Amniotic epithelial cell (primary cell): ENCODE data around the gene CACHD1.
A peak's percentile ranks its signal among the peaks of the same experiment; 100 is the strongest.

Experiments
- DNase-seq: peaks from one replicate; pipeline ENCODE4 v3.0.0-alpha.2; 2010; ENCODE audit warnings: low read depth

Gene CACHD1

DNA sequence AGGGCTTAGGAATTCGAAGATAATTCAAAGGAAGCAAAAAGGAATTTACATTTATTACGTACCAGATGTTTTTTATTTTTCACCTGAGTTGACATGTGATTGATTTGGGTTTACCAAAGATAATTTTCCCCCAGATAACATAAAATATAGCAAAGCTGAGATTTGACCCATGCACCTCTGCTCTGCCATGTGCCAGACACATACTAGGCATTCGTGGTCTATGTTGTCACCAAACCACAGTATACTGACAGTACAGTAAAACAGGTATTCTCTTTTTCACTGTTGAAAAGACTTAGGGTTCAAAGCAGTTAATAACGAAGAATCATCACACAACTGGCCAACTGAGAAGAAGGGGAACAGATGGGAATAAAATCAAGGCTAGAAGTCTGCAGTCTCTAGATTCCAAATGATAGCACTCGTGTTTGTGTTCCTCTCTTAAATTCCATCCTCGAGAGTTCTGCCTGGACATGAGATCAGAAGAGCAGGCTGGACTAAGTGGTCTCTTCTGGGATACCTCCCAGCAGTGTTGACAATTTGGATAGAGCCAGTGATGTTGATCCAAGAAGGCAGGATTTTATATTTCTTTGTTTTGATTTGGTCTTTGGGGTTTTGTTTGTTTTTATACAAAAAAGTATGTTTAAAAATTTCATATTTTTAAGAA is 189.7 kb downstream of the CACHD1 start:
- DNase-seq: no peak

DNA sequence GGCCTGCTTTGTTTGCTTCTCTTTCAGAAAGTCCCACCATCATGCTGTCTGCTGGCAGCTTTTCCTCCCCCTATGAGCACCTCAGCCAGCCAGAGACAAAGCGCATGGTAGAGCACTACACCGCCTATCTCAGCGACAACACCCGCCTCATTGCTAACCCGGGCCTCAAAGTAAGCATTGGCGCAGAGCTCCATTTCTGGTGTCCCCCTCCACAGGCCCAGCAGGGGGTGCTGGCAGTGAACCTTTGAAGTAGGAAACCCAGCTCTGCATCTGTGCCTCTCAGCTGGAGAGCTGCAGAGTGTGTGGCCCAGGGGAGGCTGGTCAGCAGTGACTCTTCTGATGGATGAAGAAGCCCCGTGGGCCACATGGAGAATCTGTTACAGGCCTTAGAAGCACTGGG is 193.7 kb downstream of the CACHD1 start:
- peak; percentile 12 for DNase-seq

DNA sequence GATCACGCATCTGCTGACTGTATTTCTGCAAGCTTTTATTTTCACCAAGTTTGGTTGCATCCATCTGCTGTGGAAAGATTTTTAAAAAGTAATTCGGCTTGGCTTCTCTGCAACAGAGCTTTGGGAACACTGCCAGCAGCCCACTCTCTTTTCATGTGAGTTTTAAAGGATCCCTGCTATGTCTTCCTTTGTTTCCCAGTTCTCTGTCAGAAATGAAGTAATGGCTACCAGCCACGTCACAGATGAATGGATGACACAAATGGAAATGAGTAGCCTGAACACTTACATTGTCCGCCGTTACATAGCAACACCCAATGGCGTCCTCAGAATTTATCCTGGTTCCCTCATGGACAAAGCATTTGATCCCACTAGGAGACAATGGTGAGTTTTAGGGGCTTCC is 194.4 kb downstream of the CACHD1 start:
- no peak for DNase-seq

DNA sequence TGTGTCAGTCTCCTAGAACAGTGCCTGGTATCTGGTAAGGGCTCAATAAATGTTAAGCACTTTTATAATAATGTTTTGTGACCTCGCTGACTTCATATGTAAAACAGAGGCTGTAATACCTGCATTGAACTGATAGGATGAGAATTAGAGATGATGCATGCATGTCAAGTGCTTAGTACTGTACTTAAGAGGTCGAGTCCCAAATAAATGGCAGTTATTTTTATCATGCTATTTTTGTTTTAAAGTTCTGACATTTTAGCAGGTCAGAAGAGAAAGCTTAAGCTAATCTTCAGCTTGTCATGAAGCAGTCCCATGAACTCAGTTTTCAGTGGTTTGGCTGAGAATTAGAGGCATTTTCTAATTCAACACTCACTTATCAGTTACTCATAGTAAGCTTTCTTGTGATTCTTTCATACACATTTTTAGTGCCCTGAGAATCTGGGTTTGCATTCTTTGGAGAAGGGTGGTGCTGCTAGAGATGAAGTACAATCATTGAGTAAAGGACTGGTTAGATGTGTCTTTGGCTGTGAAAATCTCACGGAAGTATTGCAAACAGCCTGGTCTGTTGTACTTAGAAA is 199.3 kb downstream of the CACHD1 start:
- peak; percentile 40 for DNase-seq

DNA sequence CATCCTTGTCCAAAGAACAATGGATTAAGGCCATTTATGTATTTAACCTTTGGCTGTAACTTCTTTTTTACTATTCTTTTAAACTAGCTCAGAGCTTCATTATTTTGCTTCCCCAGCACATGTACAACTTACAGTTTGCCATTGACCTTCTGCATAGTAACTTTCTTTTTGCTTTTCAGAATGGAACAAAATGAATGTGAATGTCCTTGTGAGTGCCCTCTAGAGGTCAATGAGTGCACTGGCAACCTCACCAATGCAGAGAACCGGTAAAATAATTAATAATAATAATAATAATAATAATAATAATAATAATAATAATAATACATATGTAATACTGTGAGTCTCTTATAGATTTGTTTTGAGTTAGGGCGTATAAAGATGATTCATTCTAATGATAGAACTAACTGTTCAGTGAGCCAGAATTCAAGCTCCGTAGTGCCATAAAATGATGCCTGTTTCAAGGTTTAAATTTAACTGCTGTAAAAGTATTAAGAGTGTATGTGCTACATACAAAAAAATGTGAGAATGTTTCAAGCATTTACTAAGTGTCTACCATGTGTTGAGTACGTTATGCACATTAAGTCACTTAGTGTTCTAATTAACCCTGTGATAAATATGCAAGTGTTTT is 205.9 kb downstream of the CACHD1 start:
- DNase-seq: peak; percentile 21

DNA sequence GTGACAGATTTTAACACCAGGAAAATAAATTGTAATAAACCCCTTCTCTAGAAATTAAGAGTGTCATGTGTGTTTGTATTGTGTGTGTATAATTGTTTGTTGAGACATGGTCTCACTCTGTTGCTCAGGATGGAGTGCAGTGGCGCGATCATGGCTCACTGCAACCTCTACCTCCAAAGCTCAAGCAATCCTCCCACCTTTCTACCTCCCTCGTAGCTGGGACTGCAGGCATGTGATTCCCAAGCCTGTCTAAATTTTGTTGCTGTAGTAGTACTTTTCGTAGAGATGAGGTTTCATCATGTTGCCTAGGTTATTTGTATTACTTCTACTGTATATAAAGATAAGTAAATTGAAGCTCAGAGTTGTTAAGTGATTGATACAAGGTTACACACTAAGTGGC is 206.5 kb downstream of the CACHD1 start:
- no peak for DNase-seq

DNA sequence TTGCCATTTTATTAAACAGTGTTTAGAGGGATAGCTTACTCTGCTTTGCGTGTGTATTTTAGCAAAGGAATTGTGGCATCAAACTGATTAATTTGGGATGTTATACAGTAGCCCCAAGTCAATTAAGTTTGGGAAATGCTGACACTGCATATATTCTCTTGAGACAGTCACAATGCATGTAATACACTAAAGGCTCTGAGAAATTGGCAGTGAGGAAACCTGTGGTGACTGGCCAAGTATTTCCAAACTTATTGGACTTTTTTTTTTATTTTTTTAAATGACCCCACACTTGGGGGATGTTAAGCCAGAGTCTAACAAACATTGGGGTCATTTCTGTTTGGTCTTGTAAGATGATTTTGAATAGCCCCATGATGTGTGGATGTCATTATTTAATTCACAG is 207.6 kb downstream of the CACHD1 start:
- no peak for DNase-seq

DNA sequence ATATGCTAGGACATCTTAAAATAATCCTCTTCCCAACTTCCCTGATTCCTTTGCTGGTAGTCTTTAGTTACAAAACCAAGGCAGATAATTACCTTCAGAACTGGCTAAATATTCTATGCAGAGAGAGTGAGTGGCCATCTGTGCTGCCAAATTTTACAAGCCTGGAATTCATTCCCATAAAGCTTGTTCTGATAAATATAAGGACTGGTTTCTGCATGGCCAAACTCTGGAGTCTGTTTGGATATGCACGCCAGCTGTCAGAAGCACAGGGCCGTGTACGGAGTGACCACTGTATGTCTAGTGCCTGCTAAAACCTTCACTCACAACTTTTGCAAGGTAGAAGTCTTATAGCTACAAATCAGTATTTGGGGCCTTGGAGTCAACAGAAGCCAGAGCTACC is 208.4 kb downstream of the CACHD1 start:
- DNase-seq: no peak

DNA sequence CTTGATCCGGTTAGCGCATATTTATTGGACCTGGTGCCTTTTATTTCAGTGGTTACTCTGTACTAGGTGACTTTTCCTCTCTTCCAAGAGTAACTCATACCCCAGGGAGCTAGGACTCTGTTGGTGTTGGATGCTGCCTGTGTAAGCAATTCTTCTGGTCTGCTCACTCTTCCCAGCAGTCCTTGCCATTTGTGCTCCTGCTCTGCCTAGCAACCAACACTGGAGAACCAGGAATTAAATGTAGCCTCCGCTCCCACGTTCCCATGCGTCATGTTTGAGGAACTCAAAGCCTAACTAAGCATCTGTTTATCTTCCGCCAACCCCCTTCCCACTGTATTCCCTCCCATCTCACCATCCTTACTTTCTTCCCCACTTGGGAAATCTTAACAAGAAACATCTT is 209.2 kb downstream of the CACHD1 start:
- peak; percentile 71 for DNase-seq

DNA sequence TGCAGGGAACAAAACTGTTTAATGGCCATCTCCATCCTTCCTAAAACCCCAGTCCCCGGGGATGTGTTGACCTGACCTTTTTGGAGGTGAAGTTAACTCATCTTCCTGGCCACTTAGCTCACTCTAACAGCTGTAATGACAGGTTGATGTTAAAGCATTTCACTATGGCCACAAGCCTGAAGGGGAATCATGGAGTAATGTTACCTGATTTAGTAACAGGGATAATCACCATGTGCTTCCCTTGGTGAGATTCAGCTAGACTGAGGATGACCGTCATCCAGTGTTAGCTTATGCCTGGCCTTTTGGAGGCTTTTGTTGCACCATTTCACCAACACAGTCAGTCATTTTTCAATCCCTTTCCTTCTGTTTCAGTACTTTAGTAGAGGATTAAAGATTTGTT is 210.7 kb downstream of the CACHD1 start:
- no peak for DNase-seq

DNA sequence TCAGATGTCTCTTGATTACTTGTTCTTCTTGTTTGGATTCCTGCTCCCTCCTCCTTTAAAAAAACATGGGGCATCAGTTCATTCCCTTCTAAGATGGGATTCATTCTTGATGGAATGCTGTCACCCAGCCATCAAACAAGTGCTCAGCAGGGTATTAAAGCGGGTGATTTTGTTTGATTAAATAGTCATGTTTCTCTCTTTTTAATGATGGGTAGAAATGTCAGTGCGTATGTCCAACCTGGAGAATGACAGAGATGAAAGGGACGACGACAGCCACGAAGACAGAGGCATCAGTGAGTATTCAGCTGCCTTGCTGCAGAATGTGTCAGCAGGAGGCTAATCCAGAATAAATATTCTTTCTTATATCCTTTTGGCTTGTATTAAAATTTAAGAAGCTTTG is 211.1 kb downstream of the CACHD1 start:
- no peak for DNase-seq

DNA sequence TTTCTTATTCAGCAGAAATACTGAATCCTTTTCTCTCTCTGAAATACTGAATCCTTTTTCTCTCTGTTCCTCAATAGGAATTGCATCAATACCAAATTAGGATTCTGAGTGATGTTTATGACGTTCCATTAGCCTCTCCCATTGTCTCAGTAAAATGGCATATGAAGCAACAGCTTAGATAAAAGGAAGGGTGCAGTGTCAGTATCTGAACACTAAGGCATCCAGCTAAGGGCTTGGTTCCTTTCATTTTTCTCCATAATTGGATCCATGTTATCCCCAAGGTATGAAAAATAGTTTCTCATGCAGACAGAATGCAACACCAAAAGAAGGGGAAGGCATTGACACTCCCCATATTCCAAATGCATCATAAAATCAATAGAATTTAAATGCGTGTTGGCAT is 213.5 kb downstream of the CACHD1 start:
- no peak for DNase-seq

DNA sequence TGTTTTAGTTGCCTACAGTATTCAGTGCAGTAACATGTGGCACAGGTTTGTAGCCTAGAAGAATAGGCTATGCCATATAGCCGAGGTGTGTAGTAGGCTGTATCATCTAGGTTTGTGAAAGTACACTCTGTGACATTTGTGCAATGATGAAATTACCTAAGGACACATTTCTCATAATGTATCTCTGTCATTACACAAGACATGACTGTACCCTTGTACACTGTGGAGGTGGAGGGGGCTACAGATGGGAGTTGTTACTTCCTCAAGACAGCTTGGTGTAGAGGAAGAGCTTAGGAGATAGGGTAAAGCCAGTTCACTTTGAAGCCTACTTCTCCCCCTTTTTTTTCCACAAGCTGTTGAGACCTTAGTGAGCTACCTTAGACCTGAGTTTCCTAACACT is 215.3 kb downstream of the CACHD1 start:
- no peak for DNase-seq

DNA sequence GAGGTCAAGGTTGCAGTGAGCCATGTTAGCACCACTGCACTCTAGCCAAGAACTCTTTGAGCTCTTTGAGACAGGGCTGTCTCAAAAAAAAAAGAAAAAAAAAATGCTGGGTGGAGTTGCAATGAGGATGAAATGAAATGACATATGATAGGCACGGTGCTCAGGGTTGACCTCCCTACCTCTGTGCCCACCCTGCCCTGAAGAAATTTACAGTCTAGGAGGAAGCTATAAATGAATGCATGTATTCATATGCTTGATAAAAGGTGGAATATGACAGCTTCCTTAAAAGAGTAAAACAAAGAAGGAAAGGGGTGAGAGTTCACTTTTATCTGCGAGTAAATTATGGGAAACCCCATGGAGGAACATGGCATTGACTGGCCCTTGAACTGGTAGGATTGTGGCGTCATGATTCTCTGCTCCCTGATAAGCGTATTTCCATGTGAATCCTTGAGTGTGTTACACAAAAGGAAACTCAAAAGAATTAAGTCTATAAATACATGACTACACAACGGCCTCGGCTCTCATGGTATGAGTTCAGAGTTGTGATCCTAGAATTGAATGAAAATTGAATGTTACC is 215.9 kb downstream of the CACHD1 start:
- DNase-seq: no peak

DNA sequence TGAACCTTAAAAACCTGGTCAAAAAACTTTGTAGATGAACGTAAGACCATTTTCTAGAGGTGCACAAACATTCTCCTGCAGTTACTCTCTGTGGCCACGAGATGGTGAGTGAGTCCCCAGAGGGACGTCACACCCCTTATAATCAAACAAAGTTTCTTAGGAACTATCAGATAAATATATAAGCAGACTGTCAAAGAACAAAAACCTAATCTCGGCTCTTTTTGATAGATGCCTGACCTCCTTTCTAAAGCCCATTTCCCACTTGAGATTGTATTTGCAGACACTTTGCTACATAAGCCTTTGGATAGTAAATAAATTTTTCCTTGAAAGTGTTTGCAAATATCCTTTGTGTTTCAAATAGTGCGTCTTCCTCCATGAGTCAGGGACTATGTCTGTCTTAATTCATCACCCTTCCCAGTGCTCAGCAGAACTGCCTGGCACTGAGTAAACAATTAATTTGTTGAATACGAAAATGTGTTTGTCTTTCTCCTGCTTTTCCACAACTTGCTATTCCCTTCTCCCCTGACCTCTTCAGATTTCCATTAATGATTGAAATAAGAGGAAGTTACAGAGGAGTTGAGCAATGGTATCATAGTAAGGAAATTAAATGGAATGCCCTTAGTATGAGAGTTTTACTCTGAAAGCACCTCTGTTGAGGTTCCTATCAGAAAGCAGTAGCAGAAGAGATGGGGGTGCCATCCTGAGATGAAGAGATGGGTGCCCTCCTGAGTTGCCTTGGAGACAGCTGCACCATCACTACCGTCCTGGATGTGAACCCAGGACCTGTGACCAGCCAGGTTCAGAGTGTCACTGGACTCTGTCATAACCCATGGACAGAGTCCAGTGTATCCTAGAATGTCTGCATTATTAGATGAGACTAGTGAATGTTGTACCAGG is 217.1 kb downstream of the CACHD1 start:
- DNase-seq: peak; percentile 76

DNA sequence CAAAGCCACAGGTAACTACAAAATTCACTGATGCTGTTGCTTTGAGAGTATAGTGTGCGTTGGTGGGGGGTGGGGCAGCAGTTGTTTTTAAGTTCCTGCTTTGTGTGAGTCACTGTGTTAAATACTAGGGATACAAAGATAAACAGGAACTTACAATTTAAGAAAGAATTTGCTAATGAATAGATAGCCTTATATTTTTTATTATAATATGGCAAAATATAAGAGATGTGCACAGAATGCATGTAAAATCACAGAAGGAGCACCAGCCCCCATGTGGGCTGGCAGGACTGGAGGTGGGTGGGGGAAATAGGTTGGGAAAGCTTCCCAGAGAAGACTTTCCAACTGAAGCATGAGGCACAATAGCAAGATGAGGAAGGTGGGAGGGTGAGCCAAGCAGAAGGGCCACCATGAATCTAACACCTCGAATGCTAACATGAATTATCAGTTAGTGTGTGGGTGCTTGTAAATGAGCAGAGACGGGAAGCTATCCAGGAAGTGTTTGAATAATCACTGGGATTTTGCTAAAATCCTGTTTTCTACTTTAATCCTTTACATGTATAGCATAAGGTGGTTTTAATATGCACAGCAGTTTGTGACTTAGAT is 217.9 kb downstream of the CACHD1 start:
- peak; percentile 65 for DNase-seq

DNA sequence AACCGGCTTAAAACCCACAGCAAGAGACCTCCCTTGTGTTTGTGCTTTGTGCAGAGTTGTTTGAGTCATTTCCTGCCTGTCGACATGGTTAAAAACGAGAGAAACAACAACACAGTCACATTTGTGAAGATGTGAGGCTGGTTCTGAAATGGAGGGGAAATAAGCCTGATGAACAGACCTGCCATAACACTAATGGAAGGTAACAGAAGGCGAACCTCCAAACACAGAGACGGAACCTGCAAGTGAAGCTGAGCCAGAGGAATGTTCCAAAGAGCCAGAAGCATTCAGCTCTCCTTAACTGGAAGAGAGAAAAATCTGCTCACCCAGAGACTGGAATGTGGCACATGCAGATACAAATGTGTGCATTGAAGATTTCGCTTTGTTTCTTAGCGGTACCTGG is 221.7 kb downstream of the CACHD1 start:
- DNase-seq: peak; percentile 73

DNA sequence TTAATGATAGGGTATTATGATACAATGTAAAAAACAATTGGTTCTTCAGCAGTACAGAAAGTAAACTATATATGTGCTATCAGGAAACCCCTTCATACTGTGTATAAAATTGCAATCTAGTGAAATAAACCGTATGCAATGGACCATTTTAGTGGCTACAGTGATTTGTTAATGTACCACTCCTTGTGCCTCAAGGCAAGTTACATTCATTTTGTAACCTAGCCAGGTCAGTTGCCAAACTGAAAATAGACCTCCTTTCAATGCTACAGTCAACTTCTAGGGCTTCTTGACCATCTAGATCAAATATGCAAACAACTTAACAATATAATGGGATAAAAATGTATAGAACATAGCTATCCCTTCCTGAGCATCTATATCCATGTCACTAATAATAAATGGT is 223.0 kb downstream of the CACHD1 start:
- no peak for DNase-seq

DNA sequence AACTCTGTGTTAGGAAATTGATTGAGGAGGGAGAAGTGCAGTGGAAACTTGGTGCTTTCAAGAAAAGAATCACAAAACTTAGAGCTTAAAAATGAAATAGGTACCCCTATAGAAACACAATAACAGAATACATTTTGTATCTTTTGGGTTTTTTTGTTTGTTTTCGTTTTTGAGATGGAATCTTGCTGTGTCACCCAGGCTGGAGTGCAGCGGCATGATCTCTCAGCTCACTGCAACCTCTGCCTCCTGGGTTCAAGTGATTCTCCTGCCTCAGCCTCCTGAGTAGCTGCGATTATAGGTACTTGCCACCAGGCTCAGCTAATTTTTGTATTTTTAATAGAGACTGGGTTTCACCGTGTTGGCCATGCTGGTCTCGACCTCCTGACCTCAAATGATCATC is 223.5 kb downstream of the CACHD1 start:
- DNase-seq: no peak

DNA sequence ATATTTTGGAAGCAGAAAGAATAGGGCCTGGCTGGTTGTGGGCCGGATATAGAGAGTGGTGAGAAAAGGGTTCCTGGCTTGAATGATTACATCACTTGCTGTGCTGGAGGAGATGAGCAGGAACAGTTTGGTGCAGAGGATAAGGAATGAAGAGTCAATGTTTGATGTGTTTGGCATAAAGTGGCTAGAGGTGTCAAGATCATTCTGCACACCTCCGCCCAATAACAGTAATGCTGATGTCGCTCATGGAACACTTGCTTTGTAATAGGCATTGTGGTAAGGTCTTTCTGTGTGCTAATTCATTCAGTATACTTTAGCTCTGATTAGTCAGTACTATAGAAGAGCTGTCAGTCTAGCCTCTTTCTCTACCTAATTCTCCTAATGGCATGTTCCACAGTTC is 226.9 kb downstream of the CACHD1 start:
- DNase-seq: no peak

DNA sequence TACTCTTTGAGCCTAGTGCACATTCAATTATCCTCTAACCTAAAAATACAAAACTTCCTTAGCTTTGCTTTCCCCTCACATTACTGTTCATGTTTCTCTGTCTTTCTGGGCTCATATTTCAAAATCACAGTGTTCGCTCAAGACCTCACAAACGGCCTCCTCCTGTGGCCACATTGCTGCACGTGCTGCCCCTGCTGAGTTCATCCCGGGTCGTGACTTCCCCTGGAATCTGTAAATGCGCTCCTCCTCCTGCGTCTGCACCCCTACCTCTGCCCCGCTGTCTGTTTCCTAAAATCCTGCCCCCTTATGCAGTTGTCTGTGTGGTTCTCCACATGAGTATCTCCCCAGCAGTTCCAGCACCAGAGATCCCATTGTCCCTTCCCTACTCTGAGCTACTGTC is 229.4 kb downstream of the CACHD1 start:
- DNase-seq: no peak

DNA sequence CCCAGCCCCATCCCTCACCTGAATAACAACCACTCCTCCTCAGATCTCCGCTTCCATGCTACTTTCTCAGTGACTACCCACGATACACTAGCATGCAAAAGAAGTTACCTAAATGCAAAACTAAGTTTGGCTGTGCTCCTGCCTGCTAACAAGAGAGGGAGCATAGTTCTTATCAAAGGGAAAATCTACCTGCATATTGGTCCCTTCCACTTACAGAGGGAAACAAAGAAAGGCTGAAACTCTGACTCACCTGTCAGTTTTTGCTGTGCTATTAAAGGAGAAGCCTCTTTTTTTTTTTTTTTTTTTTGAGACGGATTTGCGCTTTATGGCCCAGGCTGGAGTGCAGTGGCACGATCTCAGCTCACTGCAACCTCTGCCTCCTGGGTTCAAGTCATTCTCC is 231.1 kb downstream of the CACHD1 start:
- DNase-seq: no peak
